HepG2 (cell line): Measurements from ENCODE around the gene HTRA2. TPM values are rescaled to one million over a fixed set of nuclear protein-coding genes. Genes with fewer than 3 reads are reported as not detected.

Experiments used
- HMG20B ChIP-seq: conservative IDR thresholded peaks from 2 replicates; pipeline ENCODE4 v1.6.1; 2016; ENCODE audit warnings: missing genetic modification reagents, missing compliant biosample characterization
- HNRNPLL ChIP-seq: fragments of 200-400 bp; formaldehyde crosslinking; IDR thresholded peaks from 2 replicates; pipeline ENCODE4 v1.6.1; 2017; ENCODE audit warnings: mild to moderate bottlenecking, low read depth, low read length; ENCODE audit not compliant: poor library complexity, severe bottlenecking
- HOXA9 ChIP-seq: sonication (generic); formaldehyde crosslinking; IDR thresholded peaks from 2 replicates; pipeline ENCODE4 v1.8.1; 2022; ENCODE audit warnings: missing genetic modification reagents, mild to moderate bottlenecking, moderate library complexity, borderline replicate concordance
- NFKB2 ChIP-seq: sonication (generic); formaldehyde crosslinking; IDR thresholded peaks from 2 replicates; pipeline ENCODE4 v1.4.0; 2020; ENCODE audit warnings: missing genetic modification reagents, borderline replicate concordance
- ZNF263 ChIP-seq: sonication (generic); formaldehyde crosslinking; IDR thresholded peaks from 2 replicates; pipeline ENCODE4 v1.4.0; 2020; ENCODE audit warnings: missing genetic modification reagents
- ZSCAN9 ChIP-seq: IDR thresholded peaks from 2 replicates; pipeline ENCODE4 v1.6.1; 2016; ENCODE audit warnings: borderline replicate concordance
- polyA plus RNA-seq, 8 experiments: library from polyadenylated mRNA; depleted of rRNA in 3 of 8; stranded (reverse) in 7 of 8; unstranded in 1 of 8; fragments of >200 nt; fragmentation: Illumina TruSeq in 4 of 8; extraction: Trizol in 4 of 8; gene quantifications; 2 replicates each; pipeline versions ENCODE4 v1.2.1 to v1.2.3, GENCODE V29; 2011 to 2016; ENCODE audit warnings: low read depth in 4 of 8, missing spikeins in 1 of 8, mixed read lengths in 1 of 8; ENCODE audit not compliant: insufficient read depth in 1 of 8
- total RNA-seq, 5 experiments: library from RNA; depleted of rRNA; stranded (reverse); fragments of >200 nt; fragmentation: Illumina TruSeq; extraction: Trizol; gene quantifications; 2 replicates each; pipeline ENCODE4 v1.2.3, GENCODE V29; 2016; ENCODE audit warnings: low read depth in 1 of 5
- TF ChIP-seq, protein P1 (sequence below): sonication (generic); formaldehyde crosslinking; IDR thresholded peaks from 2 replicates; pipeline ENCODE4 v1.4.0; 2020; ENCODE audit warnings: mild to moderate bottlenecking, missing genetic modification reagents
- TF ChIP-seq, protein P2 (sequence below): sonication (generic); formaldehyde crosslinking; IDR thresholded peaks from 2 replicates; pipeline ENCODE4 v1.5.1; 2020; ENCODE audit warnings: missing genetic modification reagents, mild to moderate bottlenecking, borderline replicate concordance
- TF ChIP-seq, protein P3 (sequence below): sonication (generic); formaldehyde crosslinking; IDR thresholded peaks from 2 replicates; pipeline ENCODE4 v1.4.0; 2020; ENCODE audit warnings: missing genetic modification reagents

The HTRA2 gene
- total and polyA plus RNA-seq, 2 of the 13 experiments (the other 11 are each of a cell fraction or from before 2014, with no cell fraction given), result 47.7 to 50.3 TPM

DNA sequence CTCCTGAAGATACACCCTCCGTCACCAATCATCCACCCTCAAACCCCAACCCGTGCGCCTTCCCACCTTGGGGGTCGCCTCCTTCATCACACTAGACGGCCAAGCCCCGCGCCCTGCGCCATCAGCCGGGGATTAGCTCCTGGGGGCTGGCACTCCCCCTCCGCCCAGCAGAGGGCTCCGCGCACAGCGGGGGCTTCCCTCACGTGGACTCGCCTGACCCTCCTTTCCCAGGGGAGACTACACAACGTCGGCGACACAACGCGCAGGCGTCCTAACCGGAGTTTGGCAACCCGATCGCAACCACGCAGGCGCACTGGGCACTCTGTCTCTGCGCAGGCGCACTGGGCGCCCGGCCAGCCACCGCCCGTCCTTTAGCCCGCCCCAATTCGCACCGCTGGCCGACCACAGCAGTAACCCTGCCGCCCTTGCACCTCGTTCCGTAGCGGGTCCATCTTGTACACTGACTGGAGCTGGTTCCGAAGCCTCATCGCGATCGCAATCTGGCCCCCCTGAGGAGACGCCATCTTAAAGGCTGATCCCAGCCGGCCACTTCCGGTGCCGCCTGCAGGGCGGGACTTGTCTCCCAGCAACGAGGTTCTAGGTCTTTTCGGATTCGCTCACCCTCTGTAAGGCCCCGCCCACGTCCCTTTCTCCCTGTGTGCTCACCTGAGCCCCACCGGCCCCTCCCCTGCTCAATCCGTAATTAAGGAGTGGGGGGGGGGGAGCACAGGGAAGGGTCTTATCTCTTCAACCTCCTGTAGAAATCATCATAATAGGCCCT is 22.4 kb upstream of the HTRA2 start, which contains the start of gene PCGF1 (continued):
- TF ChIP-seq ZNF263 (CRISPR knock-in tag) (peak; percentile 76), HMG20B (peak; percentile 59), HNRNPLL (peak; percentile 76), ZSCAN9 (CRISPR knock-in tag) (peak; percentile 62; the same call in 1 of the 2 replicates), HOXA9 (no peak; the same call in 1 of the 2 replicates), NFKB2 (peak; percentile 91; the same call in 1 of the 2 replicates)
- TF ChIP-seq, protein P1, sequence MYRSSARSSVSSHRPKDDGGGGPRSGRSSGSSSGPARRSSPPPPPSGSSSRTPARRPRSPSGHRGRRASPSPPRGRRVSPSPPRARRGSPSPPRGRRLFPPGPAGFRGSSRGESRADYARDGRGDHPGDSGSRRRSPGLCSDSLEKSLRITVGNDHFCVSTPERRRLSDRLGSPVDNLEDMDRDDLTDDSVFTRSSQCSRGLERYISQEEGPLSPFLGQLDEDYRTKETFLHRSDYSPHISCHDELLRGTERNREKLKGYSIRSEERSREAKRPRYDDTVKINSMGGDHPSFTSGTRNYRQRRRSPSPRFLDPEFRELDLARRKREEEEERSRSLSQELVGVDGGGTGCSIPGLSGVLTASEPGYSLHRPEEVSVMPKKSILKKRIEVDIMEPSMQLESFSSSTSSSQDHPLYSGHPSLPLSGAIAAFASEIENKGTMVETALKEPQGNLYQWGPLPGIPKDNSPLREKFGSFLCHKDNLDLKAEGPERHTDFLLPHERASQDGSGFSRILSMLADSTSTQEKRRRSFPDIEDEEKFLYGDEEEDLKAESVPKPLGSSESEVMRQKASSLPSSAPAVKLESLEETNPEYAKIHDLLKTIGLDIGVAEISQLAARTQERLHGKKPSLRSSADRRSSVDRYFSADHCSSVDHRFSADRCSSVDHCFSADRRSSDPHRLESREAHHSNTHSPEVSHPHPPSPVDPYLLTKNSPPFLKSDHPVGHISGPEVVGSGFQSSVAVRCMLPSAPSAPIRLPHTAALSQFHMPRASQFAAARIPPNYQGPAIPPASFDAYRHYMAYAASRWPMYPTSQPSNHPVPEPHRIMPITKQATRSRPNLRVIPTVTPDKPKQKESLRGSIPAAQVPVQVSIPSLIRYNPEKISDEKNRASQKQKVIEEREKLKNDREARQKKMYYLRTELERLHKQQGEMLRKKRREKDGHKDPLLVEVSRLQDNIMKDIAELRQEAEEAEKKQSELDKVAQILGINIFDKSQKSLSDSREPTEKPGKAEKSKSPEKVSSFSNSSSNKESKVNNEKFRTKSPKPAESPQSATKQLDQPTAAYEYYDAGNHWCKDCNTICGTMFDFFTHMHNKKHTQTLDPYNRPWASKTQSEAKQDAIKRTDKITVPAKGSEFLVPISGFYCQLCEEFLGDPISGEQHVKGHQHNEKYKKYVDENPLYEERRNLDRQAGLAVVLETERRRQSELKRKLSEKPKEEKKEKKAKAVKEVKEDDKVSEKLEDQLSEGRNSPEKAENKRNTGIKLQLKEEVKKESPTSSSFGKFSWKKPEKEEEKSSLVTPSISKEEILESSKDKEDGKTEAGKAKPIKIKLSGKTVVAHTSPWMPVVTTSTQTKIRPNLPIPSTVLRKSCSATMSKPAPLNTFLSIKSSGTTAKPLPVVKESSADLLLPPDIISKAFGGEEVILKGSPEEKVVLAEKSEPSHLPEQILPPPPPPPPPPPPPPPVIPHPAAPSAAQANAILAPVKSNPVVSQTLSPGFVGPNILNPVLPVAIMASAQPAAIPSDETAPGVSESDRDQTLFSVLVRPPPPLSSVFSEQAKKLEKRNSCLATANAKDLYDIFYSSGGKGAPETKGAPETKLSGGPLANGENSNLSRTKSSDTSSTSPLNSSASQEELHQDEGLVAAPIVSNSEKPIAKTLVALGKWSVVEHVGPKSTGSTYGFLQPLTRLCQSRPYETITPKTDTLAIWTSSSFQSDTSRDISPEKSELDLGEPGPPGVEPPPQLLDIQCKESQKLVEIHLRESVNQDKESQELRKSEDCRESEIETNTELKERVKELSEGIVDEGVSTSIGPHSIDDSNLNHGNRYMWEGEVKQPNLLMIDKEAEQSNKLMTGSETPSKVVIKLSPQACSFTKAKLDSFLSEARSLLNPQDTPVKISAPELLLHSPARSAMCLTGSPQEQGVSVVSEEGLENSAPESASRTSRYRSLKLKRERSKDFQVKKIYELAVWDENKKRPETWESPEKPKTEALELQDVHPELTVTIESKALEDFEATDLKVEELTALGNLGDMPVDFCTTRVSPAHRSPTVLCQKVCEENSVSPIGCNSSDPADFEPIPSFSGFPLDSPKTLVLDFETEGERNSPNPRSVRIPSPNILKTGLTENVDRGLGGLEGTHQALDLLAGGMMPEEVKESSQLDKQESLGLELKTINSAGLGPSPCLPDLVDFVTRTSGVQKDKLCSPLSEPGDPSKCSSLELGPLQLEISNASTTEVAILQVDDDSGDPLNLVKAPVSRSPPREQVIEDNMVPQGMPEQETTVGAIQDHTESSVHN, result peak; percentile 87; the same call in 1 of the 2 replicates
- TF ChIP-seq, protein P2, sequence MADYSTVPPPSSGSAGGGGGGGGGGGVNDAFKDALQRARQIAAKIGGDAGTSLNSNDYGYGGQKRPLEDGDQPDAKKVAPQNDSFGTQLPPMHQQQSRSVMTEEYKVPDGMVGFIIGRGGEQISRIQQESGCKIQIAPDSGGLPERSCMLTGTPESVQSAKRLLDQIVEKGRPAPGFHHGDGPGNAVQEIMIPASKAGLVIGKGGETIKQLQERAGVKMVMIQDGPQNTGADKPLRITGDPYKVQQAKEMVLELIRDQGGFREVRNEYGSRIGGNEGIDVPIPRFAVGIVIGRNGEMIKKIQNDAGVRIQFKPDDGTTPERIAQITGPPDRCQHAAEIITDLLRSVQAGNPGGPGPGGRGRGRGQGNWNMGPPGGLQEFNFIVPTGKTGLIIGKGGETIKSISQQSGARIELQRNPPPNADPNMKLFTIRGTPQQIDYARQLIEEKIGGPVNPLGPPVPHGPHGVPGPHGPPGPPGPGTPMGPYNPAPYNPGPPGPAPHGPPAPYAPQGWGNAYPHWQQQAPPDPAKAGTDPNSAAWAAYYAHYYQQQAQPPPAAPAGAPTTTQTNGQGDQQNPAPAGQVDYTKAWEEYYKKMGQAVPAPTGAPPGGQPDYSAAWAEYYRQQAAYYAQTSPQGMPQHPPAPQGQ (CRISPR knock-in tag), result peak; percentile 88; the same call in 1 of the 2 replicates
- TF ChIP-seq, protein P3, sequence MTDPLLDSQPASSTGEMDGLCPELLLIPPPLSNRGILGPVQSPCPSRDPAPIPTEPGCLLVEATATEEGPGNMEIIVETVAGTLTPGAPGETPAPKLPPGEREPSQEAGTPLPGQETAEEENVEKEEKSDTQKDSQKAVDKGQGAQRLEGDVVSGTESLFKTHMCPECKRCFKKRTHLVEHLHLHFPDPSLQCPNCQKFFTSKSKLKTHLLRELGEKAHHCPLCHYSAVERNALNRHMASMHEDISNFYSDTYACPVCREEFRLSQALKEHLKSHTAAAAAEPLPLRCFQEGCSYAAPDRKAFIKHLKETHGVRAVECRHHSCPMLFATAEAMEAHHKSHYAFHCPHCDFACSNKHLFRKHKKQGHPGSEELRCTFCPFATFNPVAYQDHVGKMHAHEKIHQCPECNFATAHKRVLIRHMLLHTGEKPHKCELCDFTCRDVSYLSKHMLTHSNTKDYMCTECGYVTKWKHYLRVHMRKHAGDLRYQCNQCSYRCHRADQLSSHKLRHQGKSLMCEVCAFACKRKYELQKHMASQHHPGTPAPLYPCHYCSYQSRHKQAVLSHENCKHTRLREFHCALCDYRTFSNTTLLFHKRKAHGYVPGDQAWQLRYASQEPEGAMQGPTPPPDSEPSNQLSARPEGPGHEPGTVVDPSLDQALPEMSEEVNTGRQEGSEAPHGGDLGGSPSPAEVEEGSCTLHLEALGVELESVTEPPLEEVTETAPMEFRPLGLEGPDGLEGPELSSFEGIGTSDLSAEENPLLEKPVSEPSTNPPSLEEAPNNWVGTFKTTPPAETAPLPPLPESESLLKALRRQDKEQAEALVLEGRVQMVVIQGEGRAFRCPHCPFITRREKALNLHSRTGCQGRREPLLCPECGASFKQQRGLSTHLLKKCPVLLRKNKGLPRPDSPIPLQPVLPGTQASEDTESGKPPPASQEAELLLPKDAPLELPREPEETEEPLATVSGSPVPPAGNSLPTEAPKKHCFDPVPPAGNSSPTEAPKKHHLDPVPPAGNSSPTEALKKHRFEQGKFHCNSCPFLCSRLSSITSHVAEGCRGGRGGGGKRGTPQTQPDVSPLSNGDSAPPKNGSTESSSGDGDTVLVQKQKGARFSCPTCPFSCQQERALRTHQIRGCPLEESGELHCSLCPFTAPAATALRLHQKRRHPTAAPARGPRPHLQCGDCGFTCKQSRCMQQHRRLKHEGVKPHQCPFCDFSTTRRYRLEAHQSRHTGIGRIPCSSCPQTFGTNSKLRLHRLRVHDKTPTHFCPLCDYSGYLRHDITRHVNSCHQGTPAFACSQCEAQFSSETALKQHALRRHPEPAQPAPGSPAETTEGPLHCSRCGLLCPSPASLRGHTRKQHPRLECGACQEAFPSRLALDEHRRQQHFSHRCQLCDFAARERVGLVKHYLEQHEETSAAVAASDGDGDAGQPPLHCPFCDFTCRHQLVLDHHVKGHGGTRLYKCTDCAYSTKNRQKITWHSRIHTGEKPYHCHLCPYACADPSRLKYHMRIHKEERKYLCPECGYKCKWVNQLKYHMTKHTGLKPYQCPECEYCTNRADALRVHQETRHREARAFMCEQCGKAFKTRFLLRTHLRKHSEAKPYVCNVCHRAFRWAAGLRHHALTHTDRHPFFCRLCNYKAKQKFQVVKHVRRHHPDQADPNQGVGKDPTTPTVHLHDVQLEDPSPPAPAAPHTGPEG (CRISPR knock-in tag), result peak; percentile 90
